Measurements from ENCODE around the gene PFN3.
"Not testable (repeated sequence)": the region's sequence is repeated elsewhere in the genome, so short reads cannot be mapped to it uniquely, and the experiment has no call there.

Gene PFN3

GRCh38 chr5:177370488-177371119, 29.9 kb downstream of the PFN3 start:
- no peak for DNase-seq

- no peak for DNase-seq
Observed at GRCh38 chr5:177369645-177370440, 30.6 kb downstream of the PFN3 start.

GRCh38 chr5:177368869-177369644, 31.4 kb downstream of the PFN3 start:
- no peak for DNase-seq

- DNase-seq, result no peak
Observed at GRCh38 chr5:177367981-177368868, 32.2 kb downstream of the PFN3 start.

GRCh38 chr5:177367323-177367848, 33.1 kb downstream of the PFN3 start:
- no peak for DNase-seq

- no peak for DNase-seq
Observed at GRCh38 chr5:177366528-177367322, 33.7 kb downstream of the PFN3 start.

- no peak for DNase-seq
Observed at GRCh38 chr5:177365845-177366527, 34.5 kb downstream of the PFN3 start.

- no peak for DNase-seq
Observed at GRCh38 chr5:177364159-177364962, 36.1 kb downstream of the PFN3 start.

- DNase-seq, result no peak
Observed at GRCh38 chr5:177363565-177363964, 36.9 kb downstream of the PFN3 start.

GRCh38 chr5:177362610-177363507, 37.6 kb downstream of the PFN3 start:
- peak; percentile 49 for DNase-seq

GRCh38 chr5:177362292-177362609, 38.2 kb downstream of the PFN3 start:
- DNase-seq, result no peak

GRCh38 chr5:177361418-177362291, 38.8 kb downstream of the PFN3 start:
- DNase-seq, result no peak

GRCh38 chr5:177360740-177361139, 39.7 kb downstream of the PFN3 start:
- DNase-seq, result not testable (repeated sequence)

GRCh38 chr5:177359860-177360259, 40.6 kb downstream of the PFN3 start:
- no peak for DNase-seq

GRCh38 chr5:177359451-177359851, 41.0 kb downstream of the PFN3 start:
- no peak for DNase-seq

GRCh38 chr5:177358370-177358819, 42.1 kb downstream of the PFN3 start:
- no peak for DNase-seq

- peak; percentile 40 for DNase-seq
Observed at GRCh38 chr5:177357459-177358351, 42.8 kb downstream of the PFN3 start, which contains the start of gene RGS14. TSS of gene RGS14 (plus strand) at chr5:177357924. CDS start at chr5:177358025, 101 bp downstream.

All from NCI-H510A treated with DMSO at 0.1 percent for 48 hours (cell line).